Heart left ventricle (tissue), 16 donors: ENCODE results near the gene CD53. TPM values are rescaled to one million over a fixed set of nuclear protein-coding genes. Genes with fewer than 3 reads are reported as not detected.

ENCODE experiments used
- ATAC-seq, 4 donors: fragments of 200-7000 bp; cut with Tn5 transposase; one replicate each; pipeline ENCODE4 v1.9.1; 2020 to 2022; ENCODE audit warnings: moderate library complexity in 4 of 4, mild to moderate bottlenecking in 3 of 4, moderate number of reproducible peaks in 1 of 4
- DNase-seq, 5 donors: peaks; one replicate each; pipeline ENCODE4 v3.0.0-alpha.2; 2020
- H3K27ac ChIP-seq, 12 donors: fragments of 200-600 bp; sonication (generic) in 4 of 12; one replicate each; pipeline versions ENCODE4 v1.5.0 to v1.8.0; 2016 to 2022; ENCODE audit warnings: mild to moderate bottlenecking in 2 of 12
- H3K27me3 ChIP-seq, 9 donors: fragments of 200-600 bp; sonication (generic) in 2 of 9; one replicate each; pipeline versions ENCODE4 v1.5.1 to v1.8.0; 2016 to 2022; ENCODE audit warnings: mild to moderate bottlenecking in 3 of 9
- H3K36me3 ChIP-seq, 9 donors: fragments of 200-600 bp; sonication (generic) in 2 of 9; one replicate each; pipeline versions ENCODE4 v1.5.0 to v1.8.0; 2018 to 2022; ENCODE audit warnings: mild to moderate bottlenecking in 2 of 9
- H3K4me1 ChIP-seq, 12 donors: fragments of 200-600 bp; sonication (generic) in 4 of 12; one replicate each; pipeline versions ENCODE4 v1.5.0 to v1.8.0; 2016 to 2022; ENCODE audit warnings: mild to moderate bottlenecking in 3 of 12
- H3K4me3 ChIP-seq, 12 donors: fragments of 200-600 bp; sonication (generic) in 4 of 12; one replicate each; pipeline versions ENCODE4 v1.5.0 to v1.8.0; 2017 to 2022; ENCODE audit warnings: mild to moderate bottlenecking in 9 of 12, moderate library complexity in 4 of 12
- H3K9me3 ChIP-seq, 12 donors: fragments of 200-600 bp; sonication (generic) in 4 of 12; one replicate each; pipeline versions ENCODE4 v1.5.0 to v1.8.0; 2016 to 2022; ENCODE audit warnings: mild to moderate bottlenecking in 1 of 12
- POLR2A ChIP-seq, 2 donors: fragments of 450-650 bp; IDR thresholded peaks; one replicate each; pipeline ENCODE4 v1.6.1; 2017; ENCODE audit warnings: antibody characterized with exemption in 2 of 2, mild to moderate bottlenecking in 2 of 2, moderate library complexity in 2 of 2
- WGBS, 4 donors: extraction: QIAGEN DNeasy Blood & Tissue Kit in 2 of 4; methylation state at CpG; one replicate each; pipeline versions ENCODE4 v1.1.5 to v1.1.7; 2013 to 2018; 5-methylcytosine and 5-hydroxymethylcytosine counted together
- intact Hi-C, 10 donors: fragments of 100-400 bp; cut with DNase I; formaldehyde crosslinking; loops; one replicate each; pipeline versions ENCODE4 v1.11.1 to v1.14.2; 2022
- polyA plus RNA-seq, 2 donors: library from polyadenylated mRNA; stranded (reverse); fragments of 200-250 nt; gene quantifications; one replicate each; pipeline ENCODE4 v1.2.3, GENCODE V29; 2013
- total RNA-seq, 9 donors: library from RNA; depleted of rRNA in 2 of 9; stranded (reverse); fragments of >200 nt in 2 of 9; fragmentation: NEBNext Ultra II Directional in 3 of 9; extraction: Animal tissue kit (Norgen Biotek cat#: 25700) in 3 of 9; gene quantifications; one replicate each; pipeline versions ENCODE4 v1.1.0 to v1.2.4, GENCODE V29; 2016 to 2023
- TF ChIP-seq, protein P1 (sequence below), 12 donors: fragments of 200-600 bp; sonication (generic) in 4 of 12; IDR thresholded peaks; one replicate each; pipeline versions ENCODE4 v1.5.0 to v1.8.0; 2018 to 2022; ENCODE audit warnings: antibody characterized with exemption in 12 of 12, mild to moderate bottlenecking in 5 of 12
- donor health status: ischemic (EF 13 %, LVEDD 7.1; RV severe dilation, severe dysfunction).
- donor health status: healthy with polysubstance abuse.
- donor health status: DM: no; HTN: yes; CAD: no.
- donor health status: DM: no; HTN: no; CAD: no.
- donor health status: ischemic (EF 25% LVEDD 6.9; RV normal size, moderate dysfunction).
- donor health status: ischemic (EF 25% LVEDD 5.7; RV mildly dilated, moderate dysfunction).
- donor health status: healthy.
- donor health status: DM: yes; HTN: yes; CAD: no.
- donor health status: ischemic (EF 35%, LVEDD 5.7; RV mildly dilated, moderate dysfunction).
- donor health status: nonischemic (EF 11% LVEDD 7.7; RV severe dilation, severe dysfunction).
- donor health status: DM: yes; HTN: yes; CAD: no.
- donor health status: PGD.
- donor health status: ischemic (EF 29% LVEDD 5.4; RV normal size, mild dysfunction).
- donor health status: nonischemic (EF 23%, LVEDD 6.1; RV moderate dilation, normal function).

The CD53 gene
- total and polyA plus RNA-seq, 11 donors = 3.7 to 101 (median 8.0) TPM

DNA sequence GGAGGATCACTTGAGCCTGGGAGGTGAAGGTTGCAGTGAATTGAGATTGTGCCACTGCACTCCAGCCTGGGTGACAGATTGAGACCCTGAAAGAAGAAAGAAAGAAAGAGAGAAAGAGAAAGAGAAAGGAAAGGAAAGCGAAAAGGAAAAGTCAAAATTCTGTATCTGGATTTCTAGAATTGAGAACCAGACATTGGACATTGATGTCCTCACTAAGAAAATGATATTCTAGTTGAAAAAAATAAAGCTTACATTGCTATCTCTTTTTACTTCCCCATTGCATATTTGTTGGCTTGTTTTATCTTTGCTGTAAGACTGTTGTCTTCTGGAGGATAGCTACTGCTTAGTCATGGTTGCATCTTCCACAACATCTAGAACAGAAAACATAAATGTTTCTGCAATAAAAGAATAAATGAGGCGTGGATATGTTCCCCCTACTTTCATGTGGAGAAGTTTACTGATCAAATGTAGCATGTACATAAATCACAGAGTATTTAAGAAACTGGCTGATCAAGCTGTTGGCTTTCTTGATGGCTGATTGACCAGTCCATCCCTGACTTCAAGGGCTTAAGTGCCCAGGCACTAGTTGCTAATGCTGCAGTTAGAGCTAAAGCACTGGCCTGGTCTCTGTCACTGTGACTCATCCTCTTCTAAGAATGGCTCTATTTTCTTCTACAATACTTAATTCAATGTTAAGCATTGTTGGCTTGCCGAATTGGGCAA, 17.7 kb downstream of the CD53 start:
- WGBS, 4 donors = 66 to 73% (median 71%) methylated on average over 3 of the region's 3 CpGs
- H3K4me3 ChIP-seq = no peak overlapping the region
- no peak for DNase-seq
- intact Hi-C loops = no loop called here
- no peak for ATAC-seq
- H3K27ac ChIP-seq = no peak overlapping the region
- no peak for TF ChIP-seq POLR2A (IDR thresholded peaks at IDR 0.05)
- TF ChIP-seq, protein P1, sequence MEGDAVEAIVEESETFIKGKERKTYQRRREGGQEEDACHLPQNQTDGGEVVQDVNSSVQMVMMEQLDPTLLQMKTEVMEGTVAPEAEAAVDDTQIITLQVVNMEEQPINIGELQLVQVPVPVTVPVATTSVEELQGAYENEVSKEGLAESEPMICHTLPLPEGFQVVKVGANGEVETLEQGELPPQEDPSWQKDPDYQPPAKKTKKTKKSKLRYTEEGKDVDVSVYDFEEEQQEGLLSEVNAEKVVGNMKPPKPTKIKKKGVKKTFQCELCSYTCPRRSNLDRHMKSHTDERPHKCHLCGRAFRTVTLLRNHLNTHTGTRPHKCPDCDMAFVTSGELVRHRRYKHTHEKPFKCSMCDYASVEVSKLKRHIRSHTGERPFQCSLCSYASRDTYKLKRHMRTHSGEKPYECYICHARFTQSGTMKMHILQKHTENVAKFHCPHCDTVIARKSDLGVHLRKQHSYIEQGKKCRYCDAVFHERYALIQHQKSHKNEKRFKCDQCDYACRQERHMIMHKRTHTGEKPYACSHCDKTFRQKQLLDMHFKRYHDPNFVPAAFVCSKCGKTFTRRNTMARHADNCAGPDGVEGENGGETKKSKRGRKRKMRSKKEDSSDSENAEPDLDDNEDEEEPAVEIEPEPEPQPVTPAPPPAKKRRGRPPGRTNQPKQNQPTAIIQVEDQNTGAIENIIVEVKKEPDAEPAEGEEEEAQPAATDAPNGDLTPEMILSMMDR (IDR thresholded peaks at IDR 0.05) = no peak
- H3K4me1 ChIP-seq = peaks cover 0 to 54% (median 0%) of the 10 kb centered on the region in 12 donors
- H3K36me3 ChIP-seq = peaks cover 0 to 42% (median 0%) of the 10 kb centered on the region in 9 donors
- H3K27me3 ChIP-seq = peaks cover 0 to 2% (median 0%) of the 10 kb centered on the region in 9 donors
- H3K9me3 ChIP-seq = no peaks in the 10 kb centered on the region

DNA sequence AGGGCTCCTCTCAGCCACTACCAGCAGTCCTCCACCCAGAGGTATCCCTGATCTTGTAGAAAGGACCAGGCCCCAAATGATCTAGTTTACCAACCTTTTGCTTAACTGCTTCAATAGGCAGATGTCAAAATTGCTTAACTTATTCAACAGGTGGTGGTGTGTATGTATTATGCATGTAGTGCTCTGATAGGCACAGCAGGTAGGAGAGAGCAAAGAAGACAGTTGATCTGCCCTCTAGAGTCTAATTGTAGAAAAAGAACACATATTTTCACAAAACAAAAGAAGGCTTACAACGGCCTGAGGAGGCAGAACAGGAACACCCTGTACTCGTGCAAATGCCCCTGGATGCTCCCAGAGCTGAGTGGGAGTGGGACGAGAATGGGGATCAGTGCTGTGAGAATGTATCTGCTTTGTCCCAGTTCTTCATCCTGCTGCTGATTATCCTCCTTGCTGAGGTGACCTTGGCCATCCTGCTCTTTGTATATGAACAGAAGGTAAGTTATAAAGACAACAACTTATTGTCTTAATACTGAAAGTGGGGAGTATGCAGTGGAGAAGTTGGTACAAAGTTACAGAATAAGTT, 21.1 kb downstream of the CD53 start:
- intact Hi-C loops = no loop called here
- DNase-seq (no peak), ATAC-seq (no peak)
- Histone ChIP-seq H3K27ac (no peak overlapping the region), H3K36me3 (peaks cover 0 to 76% (median 0%) of the 10 kb centered on the region in 9 donors), H3K4me3 (no peak overlapping the region), H3K4me1 (peaks cover 0 to 42% (median 0%) of the 10 kb centered on the region in 12 donors), H3K9me3 (no peaks in the 10 kb centered on the region), H3K27me3 (peaks cover 0 to 2% (median 0%) of the 10 kb centered on the region in 9 donors)
- WGBS, 4 donors = 35 to 47% (median 44%) methylated on average over 3 of the region's 3 CpGs
- TF ChIP-seq, protein P1 (IDR thresholded peaks at IDR 0.05) = no peak
- TF ChIP-seq POLR2A (IDR thresholded peaks at IDR 0.05) = no peak

DNA sequence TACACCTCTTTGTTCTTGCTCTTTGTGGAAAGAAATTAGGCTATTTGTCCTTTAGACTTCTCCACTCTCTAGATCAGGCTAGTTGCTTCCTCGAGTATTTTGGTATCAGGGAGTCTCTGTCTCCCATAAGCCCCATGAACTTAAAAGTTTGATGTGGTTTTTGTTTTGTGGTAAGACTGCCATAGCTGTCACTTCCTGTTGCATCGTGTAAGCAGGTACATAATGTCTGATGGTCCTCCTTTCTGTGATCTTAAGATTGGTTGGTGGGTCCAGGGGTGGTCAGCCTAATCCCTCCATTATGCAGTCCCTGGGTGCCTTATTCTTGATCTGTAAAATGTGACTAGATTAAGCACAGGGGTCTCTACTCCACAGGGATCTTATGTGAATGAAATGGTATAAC, 23.1 kb downstream of the CD53 start:
- WGBS, 4 donors = 45 to 57% (median 55%) methylated on average over 2 of the region's 2 CpGs

DNA sequence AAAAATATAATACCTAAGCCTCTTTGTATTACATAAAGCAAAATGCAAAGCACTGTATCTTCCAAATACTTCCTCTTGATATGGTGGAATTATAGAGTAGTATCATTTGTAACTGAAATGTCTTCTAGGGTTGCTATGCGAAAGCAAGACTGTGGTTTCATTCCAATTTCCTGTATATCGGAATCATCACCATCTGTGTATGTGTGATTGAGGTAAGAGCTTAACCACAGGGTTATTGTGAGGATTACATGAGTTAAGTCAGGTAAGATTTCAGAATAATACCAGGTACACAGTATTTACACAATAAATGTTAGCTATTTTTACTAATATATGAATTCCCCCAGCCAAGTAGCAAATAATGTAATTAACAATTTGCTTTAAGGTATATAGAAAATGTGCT, 24.7 kb downstream of the CD53 start:
- TF ChIP-seq, protein P1 (IDR thresholded peaks at IDR 0.05) = no peak
- TF ChIP-seq POLR2A (IDR thresholded peaks at IDR 0.05) = no peak
- ATAC-seq (no peak), DNase-seq (no peak)
- H3K4me3 ChIP-seq = no peak overlapping the region
- WGBS, 4 donors = 78 to 92% (median 87%) methylated on average over 2 of the region's 2 CpGs
- peaks cover 0 to 83% (median 0%) of the 10 kb centered on the region in 9 donors for H3K36me3 ChIP-seq
- peaks cover 0 to 23% (median 0%) of the 10 kb centered on the region in 12 donors for H3K4me1 ChIP-seq
- no peaks in the 10 kb centered on the region for H3K27me3 ChIP-seq
- no peaks in the 10 kb centered on the region for H3K9me3 ChIP-seq
- intact Hi-C loops = no loop called here
- no peak overlapping the region for H3K27ac ChIP-seq

More for the DNA sequence above, 23.1 kb downstream of the CD53 start:
- H3K36me3 ChIP-seq = peaks cover 0 to 87% (median 0%) of the 10 kb centered on the region in 9 donors
- H3K4me1 ChIP-seq = peaks cover 0 to 23% (median 0%) of the 10 kb centered on the region in 12 donors
- no peak overlapping the region for H3K27ac ChIP-seq
- no peak for ATAC-seq
- intact Hi-C loops = no loop called here
- no peak overlapping the region for H3K4me3 ChIP-seq
- H3K27me3 ChIP-seq = no peaks in the 10 kb centered on the region
- TF ChIP-seq, protein P1 (IDR thresholded peaks at IDR 0.05) = no peak
- TF ChIP-seq POLR2A (IDR thresholded peaks at IDR 0.05) = no peak
- DNase-seq = no peak
- no peaks in the 10 kb centered on the region for H3K9me3 ChIP-seq
